GM12878 (cell line): ENCODE results near the gene SLC9A8. TPM values are rescaled to one million over a fixed set of nuclear protein-coding genes. Genes with fewer than 3 reads are reported as not detected.

Experiments
- ATAC-seq: fragments of 200-7000 bp; cut with Tn5 transposase; 3 replicates; pipeline ENCODE4 v1.9.1; 2020; ENCODE audit warnings: mild to moderate bottlenecking, moderate library complexity
- BruUV-seq: library from RNA; stranded (reverse); fragments of 400-500 nt; replicated peaks from 2 replicates; lab custom pipeline; 2021; lab: Mats Ljungman, UMichigan
- CTCF ChIA-PET: fragments of 300-600 bp; sonication (Branson Sonifier 250); formaldehyde crosslinking; extraction: SDS; loops from one replicate; lab custom pipeline; 2021; ENCODE audit warnings: inconsistent platforms; lab: Yijun Ruan, JAX
- POLR2A ChIA-PET: fragments of 350-600 bp; formaldehyde crosslinking; extraction: SDS; loops from one replicate; lab custom pipeline; 2021; ENCODE audit warnings: inconsistent platforms; lab: Charles Lee
- RAD21 ChIA-PET: fragments of 300-600 bp; sonication (Branson Sonifier 250); formaldehyde crosslinking; loops from one replicate; lab custom pipeline; 2023; ENCODE audit warnings: antibody characterized with exemption; ENCODE audit not compliant: unreplicated experiment; lab: Charles Lee
- SMC1A ChIA-PET: fragments of 300-600 bp; sonication (Branson Sonifier 250); formaldehyde crosslinking; loops from one replicate; lab custom pipeline; 2023; ENCODE audit not compliant: unreplicated experiment, uncharacterized antibody; lab: Charles Lee
- DNase-seq: peaks from one replicate; pipeline ENCODE4 v3.0.0-alpha.2; 2011; ENCODE audit warnings: low read depth, low spot score
- FAIRE-seq: peaks from 3 replicates; lab custom pipeline; 2011; peaks lifted over from hg19 to GRCh38; lab: Jason Lieb, UNC
- H2AFZ ChIP-seq: 2 replicates; pipeline ENCODE4 v1.6.0; 2011; ENCODE audit warnings: low read depth, low read length, control low read depth; ENCODE audit not compliant: control insufficient read depth
- H3K27ac ChIP-seq: 2 replicates; pipeline ENCODE4 v1.5.1; 2011; ENCODE audit warnings: control low read depth; ENCODE audit not compliant: control insufficient read depth, insufficient read depth
- H3K27me3 ChIP-seq, 2 experiments: replicated peaks in 1 of 2; 2 replicates each; pipeline versions ENCODE4 v1.6.0 to v1.6.1; 2011; ENCODE audit warnings: low read length in 1 of 2; ENCODE audit not compliant: control insufficient read depth in 2 of 2, insufficient read depth in 2 of 2
- H3K36me3 ChIP-seq, 2 experiments: 2 replicates each; pipeline ENCODE4 v1.5.1; 2011; ENCODE audit warnings: low read length in 1 of 2; ENCODE audit not compliant: control insufficient read depth in 2 of 2, insufficient read depth in 2 of 2
- H3K4me1 ChIP-seq: 2 replicates; pipeline ENCODE4 v1.6.1; 2011; ENCODE audit warnings: mild to moderate bottlenecking, low read length, moderate library complexity, mixed read lengths; ENCODE audit not compliant: control insufficient read depth, insufficient read depth
- H3K4me2 ChIP-seq: 2 replicates; pipeline ENCODE4 v1.6.0; 2011; ENCODE audit warnings: control low read depth; ENCODE audit not compliant: control insufficient read depth, insufficient read depth
- H3K4me3 ChIP-seq: fragments of 200-600 bp; sonication (generic); 2 replicates; pipeline ENCODE4 v1.5.1; 2016
- H3K79me2 ChIP-seq: 2 replicates; pipeline ENCODE4 v1.6.0; 2011; ENCODE audit warnings: low read length; ENCODE audit not compliant: control insufficient read depth, insufficient read depth
- H3K9ac ChIP-seq: 2 replicates; pipeline ENCODE4 v1.8.0; 2011; ENCODE audit warnings: low read length, control low read depth, mixed read lengths; ENCODE audit not compliant: control insufficient read depth, insufficient read depth
- H3K9me3 ChIP-seq: replicated peaks from 3 replicates; pipeline ENCODE4 v1.5.1; 2011; ENCODE audit warnings: mild to moderate bottlenecking, low read length; ENCODE audit not compliant: control insufficient read depth, insufficient read depth
- H4K20me1 ChIP-seq: 2 replicates; pipeline ENCODE4 v1.6.0; 2011; ENCODE audit not compliant: control insufficient read depth, insufficient read depth
- EZH2 ChIP-seq: IDR thresholded peaks from 2 replicates; pipeline ENCODE4 v1.6.1; 2012; ENCODE audit warnings: low read depth, mild to moderate bottlenecking, control low read depth, inconsistent platforms, low read length, borderline replicate concordance; ENCODE audit not compliant: control insufficient read depth
- JUND ChIP-seq: IDR thresholded peaks from 2 replicates; pipeline ENCODE4 v1.6.1; 2012; ENCODE audit warnings: low read depth, mild to moderate bottlenecking, low read length, improper control_type of control experiment, moderate library complexity
- LARP7 ChIP-seq: fragments of 450-650 bp; IDR thresholded peaks from 2 replicates; pipeline ENCODE4 v1.6.1; 2017; ENCODE audit warnings: mild to moderate bottlenecking
- SMARCA5 ChIP-seq: fragments of 450-650 bp; IDR thresholded peaks from 2 replicates; pipeline ENCODE4 v1.6.1; 2017; ENCODE audit warnings: mild to moderate bottlenecking
- SP1 ChIP-seq: IDR thresholded peaks from one replicate; pipeline ENCODE4 v1.6.1; 2011; ENCODE audit warnings: low read depth, low read length
- YY1 ChIP-seq: IDR thresholded peaks from 2 replicates; pipeline ENCODE4 v1.6.1; 2011; ENCODE audit warnings: low read depth, mild to moderate bottlenecking, low read length
- ZNF217 ChIP-seq: fragments of 450-650 bp; IDR thresholded peaks from 2 replicates; pipeline ENCODE4 v1.6.1; 2017; ENCODE audit warnings: antibody characterized with exemption, mild to moderate bottlenecking
- whole genome bisulfite sequencing: methylation state at CpG from one replicate; pipeline ENCODE4 v1.1.6; 2016; ENCODE audit warnings: low lambda C conversion rate; ENCODE audit not compliant: insufficient replicate concordance, insufficient coverage; ENCODE audit errors: missing lambda C conversion rate; 5-methylcytosine and 5-hydroxymethylcytosine counted together
- in situ Hi-C: fragments of 300-500 bp; cut with MboI; formaldehyde crosslinking; loops from 9 replicates; pipeline ENCODE4 v1.14.3; 2018; ENCODE audit warnings: mixed read lengths
- intact Hi-C: fragments of 100-400 bp; cut with micrococcal nuclease; formaldehyde crosslinking; loops from one replicate; pipeline ENCODE4 v1.14.2; 2022; ENCODE audit not compliant: unreplicated experiment
- polyA plus RNA-seq, 11 experiments: library from polyadenylated mRNA; depleted of rRNA in 4 of 11; unstranded in 6 of 11; stranded (reverse) in 5 of 11; fragments of >200 nt; fragmentation: Nextera tagmentation in 4 of 11; fragmentation: Illumina TruSeq in 1 of 11; extraction: Ambion mirVana in 4 of 11; extraction: Trizol in 1 of 11; gene quantifications; 1 replicate in 1 of 11; 2 replicates in 10 of 11; pipeline versions ENCODE4 v1.2.1 to v1.2.3, GENCODE V29; 2011 to 2016; ENCODE audit warnings: inconsistent platforms in 2 of 11, missing spikeins in 2 of 11, low read depth in 1 of 11
- total RNA-seq, 4 experiments: library from RNA; depleted of rRNA in 3 of 4; stranded (reverse); fragments of >200 nt in 3 of 4; fragmentation: Illumina TruSeq in 1 of 4; extraction: Trizol in 1 of 4; gene quantifications; 2 replicates each; pipeline versions ENCODE4 v1.2.1 to v1.2.3, GENCODE V29; 2013 to 2021
- TF ChIP-seq, protein P1 (sequence below): fragments of 450-650 bp; formaldehyde crosslinking; IDR thresholded peaks from 2 replicates; pipeline ENCODE4 v1.4.0; 2022; ENCODE audit warnings: mild to moderate bottlenecking, moderate library complexity
- TF ChIP-seq, protein P2 (sequence below): IDR thresholded peaks from 2 replicates; pipeline ENCODE4 v1.6.1; 2011; ENCODE audit warnings: low read depth, mild to moderate bottlenecking, low read length, moderate library complexity, borderline replicate concordance; ENCODE audit errors: extremely low read depth
- TF ChIP-seq, protein P3 (sequence below): IDR thresholded peaks from 2 replicates; pipeline ENCODE4 v1.6.1; 2012; ENCODE audit warnings: mild to moderate bottlenecking, low read depth, low read length
- TF ChIP-seq, protein P4 (sequence below): fragments of 450-650 bp; IDR thresholded peaks from 2 replicates; pipeline ENCODE4 v1.6.1; 2017; ENCODE audit warnings: mild to moderate bottlenecking

SLC9A8 gene
- total and polyA plus RNA-seq, 10 of the 15 experiments (the other 5 are each of a cell fraction or from before 2014, with no cell fraction given) = 0.40 to 15.5 (median 6.5) TPM

DNA sequence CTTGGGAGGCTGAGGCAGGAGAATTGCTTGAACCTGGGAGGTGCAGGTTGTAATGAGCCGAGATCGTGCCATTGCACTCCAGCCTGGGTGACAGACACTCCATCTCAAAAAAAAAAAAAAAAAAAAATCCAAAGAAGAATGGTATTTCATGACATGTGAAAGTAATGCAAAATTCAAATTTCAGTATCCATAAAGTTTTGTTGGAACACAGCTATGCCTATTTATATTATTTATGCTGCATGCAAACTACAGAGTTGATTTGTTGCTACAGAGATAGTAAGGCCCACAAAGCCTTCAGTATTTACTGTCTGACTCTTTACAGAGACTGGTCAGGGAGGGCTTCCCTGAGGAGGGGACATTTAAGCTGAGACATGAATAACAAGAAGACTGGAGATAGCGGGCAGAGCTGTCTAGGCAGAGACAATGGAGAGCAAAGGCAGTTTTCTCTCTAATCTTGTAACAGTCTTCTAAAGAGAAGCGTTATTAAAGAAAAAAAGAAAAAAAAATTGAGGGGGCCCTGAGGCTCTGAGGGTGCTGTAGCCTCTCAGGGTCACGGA, 2.7 kb upstream of the SLC9A8 start:
- ChIA-PET SMC1A (no interaction called here), RAD21 (interaction anchor here (0.6 kb wide), 1 partner anchor 12 kb away, joined by 4 read pairs; no protein-coding TSS in a partner anchor), CTCF (interaction anchor here (1.3 kb wide), 1 partner anchor 13 kb away, joined by 5 read pairs; no protein-coding TSS in a partner anchor), POLR2A (interaction anchor here (2.7 kb wide), 1 partner anchor 11 kb away, joined by 10 read pairs; no protein-coding TSS in a partner anchor)
- intact Hi-C loops = loop anchor here (10.0 kb wide), 1 partner anchor 535 kb away; the partner anchor contains the start of gene ZNFX1
- no peak overlapping the region for H2AFZ ChIP-seq
- in situ Hi-C loops = no loop called here
- 0 out of 4 replicates have a peak, but pooled peaks cover 0 to under 1% of the 10 kb centered on the region in 2 experiments for H3K36me3 ChIP-seq
- H3K9ac ChIP-seq = no peak overlapping the region
- no TSS peak for BruUV-seq
- H4K20me1 ChIP-seq = no peaks in the 10 kb centered on the region
- H3K4me1 ChIP-seq = peaks cover 15% of the 10 kb centered on the region
- H3K4me3 ChIP-seq = no peak overlapping the region
- no peak for DNase-seq
- H3K4me2 ChIP-seq = no peak overlapping the region
- 94% methylated on average over 5 of the region's 5 CpGs for WGBS
- H3K27ac ChIP-seq = no peak overlapping the region
- ATAC-seq = no peak
- H3K27me3 ChIP-seq = no peaks in the 10 kb centered on the region
- H3K9me3 ChIP-seq = no peaks in the 10 kb centered on the region
- no peak for FAIRE-seq
- H3K79me2 ChIP-seq = peaks cover 13% of the 10 kb centered on the region
- TF ChIP-seq LARP7 (no peak), EZH2 (no peak), SMARCA5 (no peak), SP1 (no peak), JUND (no peak), YY1 (no peak), ZNF217 (no peak)
- TF ChIP-seq, protein P1, sequence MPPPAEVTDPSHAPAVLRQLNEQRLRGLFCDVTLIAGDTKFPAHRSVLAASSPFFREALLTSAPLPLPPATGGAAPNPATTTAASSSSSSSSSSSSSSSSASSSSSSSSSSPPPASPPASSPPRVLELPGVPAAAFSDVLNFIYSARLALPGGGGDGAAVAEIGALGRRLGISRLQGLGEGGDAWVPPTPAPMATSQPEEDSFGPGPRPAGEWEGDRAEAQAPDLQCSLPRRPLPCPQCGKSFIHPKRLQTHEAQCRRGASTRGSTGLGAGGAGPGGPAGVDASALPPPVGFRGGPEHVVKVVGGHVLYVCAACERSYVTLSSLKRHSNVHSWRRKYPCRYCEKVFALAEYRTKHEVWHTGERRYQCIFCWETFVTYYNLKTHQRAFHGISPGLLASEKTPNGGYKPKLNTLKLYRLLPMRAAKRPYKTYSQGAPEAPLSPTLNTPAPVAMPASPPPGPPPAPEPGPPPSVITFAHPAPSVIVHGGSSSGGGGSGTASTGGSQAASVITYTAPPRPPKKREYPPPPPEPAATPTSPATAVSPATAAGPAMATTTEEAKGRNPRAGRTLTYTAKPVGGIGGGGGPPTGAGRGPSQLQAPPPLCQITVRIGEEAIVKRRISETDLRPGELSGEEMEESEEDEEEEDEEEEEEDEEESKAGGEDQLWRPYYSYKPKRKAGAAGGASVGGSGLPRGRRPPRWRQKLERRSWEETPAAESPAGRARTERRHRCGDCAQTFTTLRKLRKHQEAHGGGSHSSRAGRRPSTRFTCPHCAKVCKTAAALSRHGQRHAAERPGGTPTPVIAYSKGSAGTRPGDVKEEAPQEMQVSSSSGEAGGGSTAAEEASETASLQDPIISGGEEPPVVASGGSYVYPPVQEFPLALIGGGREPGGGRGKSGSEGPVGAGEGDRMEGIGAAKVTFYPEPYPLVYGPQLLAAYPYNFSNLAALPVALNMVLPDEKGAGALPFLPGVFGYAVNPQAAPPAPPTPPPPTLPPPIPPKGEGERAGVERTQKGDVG = no peak
- TF ChIP-seq, protein P2, sequence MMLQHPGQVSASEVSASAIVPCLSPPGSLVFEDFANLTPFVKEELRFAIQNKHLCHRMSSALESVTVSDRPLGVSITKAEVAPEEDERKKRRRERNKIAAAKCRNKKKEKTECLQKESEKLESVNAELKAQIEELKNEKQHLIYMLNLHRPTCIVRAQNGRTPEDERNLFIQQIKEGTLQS = no peak
- TF ChIP-seq, protein P3, sequence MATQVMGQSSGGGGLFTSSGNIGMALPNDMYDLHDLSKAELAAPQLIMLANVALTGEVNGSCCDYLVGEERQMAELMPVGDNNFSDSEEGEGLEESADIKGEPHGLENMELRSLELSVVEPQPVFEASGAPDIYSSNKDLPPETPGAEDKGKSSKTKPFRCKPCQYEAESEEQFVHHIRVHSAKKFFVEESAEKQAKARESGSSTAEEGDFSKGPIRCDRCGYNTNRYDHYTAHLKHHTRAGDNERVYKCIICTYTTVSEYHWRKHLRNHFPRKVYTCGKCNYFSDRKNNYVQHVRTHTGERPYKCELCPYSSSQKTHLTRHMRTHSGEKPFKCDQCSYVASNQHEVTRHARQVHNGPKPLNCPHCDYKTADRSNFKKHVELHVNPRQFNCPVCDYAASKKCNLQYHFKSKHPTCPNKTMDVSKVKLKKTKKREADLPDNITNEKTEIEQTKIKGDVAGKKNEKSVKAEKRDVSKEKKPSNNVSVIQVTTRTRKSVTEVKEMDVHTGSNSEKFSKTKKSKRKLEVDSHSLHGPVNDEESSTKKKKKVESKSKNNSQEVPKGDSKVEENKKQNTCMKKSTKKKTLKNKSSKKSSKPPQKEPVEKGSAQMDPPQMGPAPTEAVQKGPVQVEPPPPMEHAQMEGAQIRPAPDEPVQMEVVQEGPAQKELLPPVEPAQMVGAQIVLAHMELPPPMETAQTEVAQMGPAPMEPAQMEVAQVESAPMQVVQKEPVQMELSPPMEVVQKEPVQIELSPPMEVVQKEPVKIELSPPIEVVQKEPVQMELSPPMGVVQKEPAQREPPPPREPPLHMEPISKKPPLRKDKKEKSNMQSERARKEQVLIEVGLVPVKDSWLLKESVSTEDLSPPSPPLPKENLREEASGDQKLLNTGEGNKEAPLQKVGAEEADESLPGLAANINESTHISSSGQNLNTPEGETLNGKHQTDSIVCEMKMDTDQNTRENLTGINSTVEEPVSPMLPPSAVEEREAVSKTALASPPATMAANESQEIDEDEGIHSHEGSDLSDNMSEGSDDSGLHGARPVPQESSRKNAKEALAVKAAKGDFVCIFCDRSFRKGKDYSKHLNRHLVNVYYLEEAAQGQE = no peak
- TF ChIP-seq, protein P4, sequence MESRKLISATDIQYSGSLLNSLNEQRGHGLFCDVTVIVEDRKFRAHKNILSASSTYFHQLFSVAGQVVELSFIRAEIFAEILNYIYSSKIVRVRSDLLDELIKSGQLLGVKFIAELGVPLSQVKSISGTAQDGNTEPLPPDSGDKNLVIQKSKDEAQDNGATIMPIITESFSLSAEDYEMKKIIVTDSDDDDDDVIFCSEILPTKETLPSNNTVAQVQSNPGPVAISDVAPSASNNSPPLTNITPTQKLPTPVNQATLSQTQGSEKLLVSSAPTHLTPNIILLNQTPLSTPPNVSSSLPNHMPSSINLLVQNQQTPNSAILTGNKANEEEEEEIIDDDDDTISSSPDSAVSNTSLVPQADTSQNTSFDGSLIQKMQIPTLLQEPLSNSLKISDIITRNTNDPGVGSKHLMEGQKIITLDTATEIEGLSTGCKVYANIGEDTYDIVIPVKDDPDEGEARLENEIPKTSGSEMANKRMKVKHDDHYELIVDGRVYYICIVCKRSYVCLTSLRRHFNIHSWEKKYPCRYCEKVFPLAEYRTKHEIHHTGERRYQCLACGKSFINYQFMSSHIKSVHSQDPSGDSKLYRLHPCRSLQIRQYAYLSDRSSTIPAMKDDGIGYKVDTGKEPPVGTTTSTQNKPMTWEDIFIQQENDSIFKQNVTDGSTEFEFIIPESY = no peak
